HG02852 (cell line): ENCODE results near the gene CAP1.

Experiments
- ATAC-seq: cut with Tn5 transposase; IDR thresholded peaks from one replicate; pipeline ENCODE4 v1.9.1; 2021; ENCODE audit warnings: mild to moderate bottlenecking, moderate library complexity; ENCODE audit not compliant: unreplicated experiment

The CAP1 gene

DNA sequence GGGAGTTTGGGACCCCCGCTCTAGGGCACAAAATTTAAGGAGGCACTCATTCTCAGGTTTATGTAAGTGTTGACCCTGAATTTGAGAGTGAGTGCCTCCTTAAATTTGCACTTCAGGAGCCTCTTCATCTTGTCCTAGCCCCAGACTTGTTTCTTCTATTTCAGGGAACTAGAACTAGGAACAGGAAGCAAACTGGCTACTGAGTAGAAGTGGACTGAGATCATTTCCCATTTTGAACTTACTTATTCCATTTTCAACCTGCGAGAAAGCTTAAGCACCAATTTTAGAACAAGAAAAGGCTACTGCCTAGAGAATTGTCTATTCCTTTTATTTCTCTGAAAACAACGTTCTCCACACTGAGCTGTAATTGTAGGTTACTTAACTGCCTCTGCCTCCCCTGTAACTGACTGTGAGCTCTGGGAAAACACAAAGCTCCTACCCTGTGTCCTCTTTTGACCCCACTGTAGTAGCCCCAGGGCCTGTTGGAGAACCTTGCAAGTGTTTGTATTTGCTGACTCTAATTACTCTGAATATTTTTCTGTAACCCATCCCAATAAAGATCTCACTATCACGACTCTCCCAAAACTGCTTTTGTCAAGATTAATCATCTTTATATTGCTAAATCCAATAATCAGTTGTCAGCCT, 54.1 kb downstream of the CAP1 start:
- ATAC-seq, result no peak

DNA sequence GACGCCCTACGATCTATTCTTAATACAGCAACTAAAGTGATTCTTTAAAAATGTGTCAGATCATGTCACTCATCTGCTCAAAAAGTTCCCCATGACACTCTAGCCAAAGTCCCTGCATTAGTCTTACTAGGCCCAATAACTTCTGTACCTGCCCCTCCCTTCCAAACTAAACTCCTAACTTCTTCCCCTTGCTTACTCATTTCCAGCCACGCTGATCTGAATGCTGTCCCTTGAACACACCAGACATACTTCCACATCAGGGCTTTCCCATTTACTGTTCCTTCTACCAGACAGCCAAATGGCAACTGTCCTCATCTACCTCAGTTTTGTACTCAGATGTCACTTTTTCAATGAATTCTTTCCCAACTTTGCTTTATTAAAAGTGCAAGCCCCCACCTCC, 55.3 kb downstream of the CAP1 start:
- ATAC-seq, result no peak

DNA sequence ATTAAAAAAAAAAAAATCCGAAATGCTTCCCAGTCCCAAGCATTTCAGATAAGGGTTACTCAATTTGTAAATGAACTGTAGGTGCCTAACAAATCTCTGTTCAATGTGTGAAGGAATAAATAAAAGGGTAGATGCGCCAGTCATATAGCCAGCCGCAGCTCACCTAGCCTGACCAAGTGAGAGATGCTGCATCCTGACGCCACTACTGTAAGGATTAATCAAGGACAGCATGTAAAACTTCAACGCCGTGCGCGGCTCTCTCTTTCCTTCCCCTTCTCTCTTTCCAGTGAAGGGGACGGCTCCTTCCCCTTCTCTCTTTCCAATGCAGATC, 56.1 kb downstream of the CAP1 start:
- peak; percentile 12 for ATAC-seq

DNA sequence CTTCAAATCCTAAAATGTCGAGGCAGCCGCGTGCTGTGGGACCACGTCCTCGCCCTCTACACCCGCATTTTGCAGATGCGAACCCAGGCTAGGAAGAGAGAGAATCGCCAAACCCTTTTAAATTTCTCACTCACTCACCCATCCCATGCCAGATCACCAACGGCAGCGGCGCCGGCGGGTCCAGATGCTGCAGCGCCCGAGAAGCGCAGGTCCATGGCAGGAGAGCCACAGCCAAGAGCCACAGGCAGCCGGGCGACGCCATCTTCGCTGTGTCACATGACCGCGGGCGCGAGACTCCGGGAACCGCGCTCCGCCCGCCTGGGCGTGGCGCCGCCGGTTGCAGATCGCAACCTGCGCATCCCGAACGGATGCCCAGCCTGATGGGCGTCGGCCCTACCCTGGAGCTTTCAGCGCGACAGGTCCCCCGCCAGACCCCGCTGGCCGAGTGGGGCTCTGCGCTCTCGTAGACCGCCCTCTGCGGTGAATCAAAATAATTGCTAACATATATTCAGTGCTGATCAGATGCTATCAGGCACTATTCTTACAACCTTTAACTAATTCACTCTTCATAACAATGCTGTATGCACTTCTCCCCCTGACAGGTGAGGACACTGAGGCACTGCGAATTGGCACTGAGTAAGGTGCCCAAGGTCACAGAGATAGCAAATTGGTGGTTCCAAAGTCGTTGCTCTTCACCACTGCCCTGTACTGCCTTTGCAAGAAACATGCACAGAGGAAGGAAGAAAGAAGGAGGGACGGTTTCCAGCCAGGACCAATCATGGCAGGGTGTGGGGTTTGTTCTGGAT, 56.7 kb downstream of the CAP1 start, which contains the start of gene PPT1:
TSS of gene PPT1 (minus strand) at position 276 of the 806 bp plus-strand sequence. CDS start at position 262, 14 bp downstream.
- ATAC-seq, result peak; percentile 88

DNA sequence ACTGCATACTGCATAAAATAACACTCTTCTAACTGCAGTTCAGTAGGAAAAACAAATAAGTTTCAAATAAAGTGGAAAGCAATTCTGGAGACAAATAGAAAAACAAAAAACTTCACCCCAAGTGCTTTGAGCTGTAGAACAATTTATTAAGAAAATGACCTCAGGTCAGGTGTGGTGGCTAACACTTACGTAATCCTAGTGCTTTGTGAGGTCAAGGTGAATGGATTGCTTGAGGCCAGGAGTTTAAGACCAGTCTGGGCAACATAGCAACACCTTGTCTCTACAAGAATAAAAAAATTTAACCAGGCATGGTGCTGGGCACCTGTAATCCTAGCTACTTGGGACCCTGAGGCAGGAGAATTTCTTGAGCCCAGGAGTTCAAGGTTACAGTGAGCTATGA, 61.5 kb downstream of the CAP1 start:
- no peak for ATAC-seq

GRCh38 chr1:40102896-40103295, 62.4 kb downstream of the CAP1 start:
- ATAC-seq, result no peak

- ATAC-seq, result no peak
These were observed 64.5 kb downstream of the CAP1 start for GRCh38 chr1:40105028-40105427.

- ATAC-seq, result no peak
These were observed 66.9 kb downstream of the CAP1 start for GRCh38 chr1:40107290-40107959.

GRCh38 chr1:40110389-40110788, 69.9 kb downstream of the CAP1 start:
- no peak for ATAC-seq

DNA sequence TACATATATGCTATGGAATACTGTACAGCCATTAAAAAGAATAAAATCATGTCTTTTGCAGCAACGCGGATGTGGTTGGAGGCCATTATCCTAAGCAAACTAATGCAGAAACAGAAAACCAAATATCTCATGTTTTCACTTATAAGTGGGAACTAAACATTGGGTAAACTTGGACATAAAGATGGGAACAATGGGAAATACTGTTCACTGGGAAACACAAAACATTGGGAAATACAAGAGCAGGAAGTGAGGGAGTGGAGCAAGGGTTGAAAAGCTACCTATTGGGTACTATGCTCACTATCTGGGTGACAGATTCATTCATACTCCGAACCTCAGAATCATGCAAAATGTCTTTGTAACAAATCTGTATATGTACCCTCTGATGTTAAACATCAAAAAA, 73.9 kb downstream of the CAP1 start:
- no peak for ATAC-seq

GRCh38 chr1:40120128-40120527, 79.6 kb downstream of the CAP1 start:
- ATAC-seq, result no peak
